Suprapubic skin (tissue), 3 donors: ENCODE results near the gene SPATA9.
"Not testable (repeated sequence)": the region's sequence is repeated elsewhere in the genome, so short reads cannot be mapped to it uniquely, and the experiment has no call there.

Source experiments
- POLR2A ChIP-seq, 2 donors: fragments of 450-650 bp; IDR thresholded peaks; one replicate each; pipeline ENCODE4 v1.6.1; 2017; ENCODE audit warnings: antibody characterized with exemption in 2 of 2, mild to moderate bottlenecking in 2 of 2, moderate library complexity in 2 of 2
- TF ChIP-seq, protein P1 (sequence below), 2 donors: fragments of 200-600 bp in 1 of 2; fragments of 450-650 bp in 1 of 2; sonication (generic) in 1 of 2; IDR thresholded peaks; one replicate each; pipeline ENCODE4 v1.5.1; 2016 to 2019; ENCODE audit warnings: antibody characterized with exemption in 2 of 2, mild to moderate bottlenecking in 1 of 2, moderate library complexity in 1 of 2

DNA sequence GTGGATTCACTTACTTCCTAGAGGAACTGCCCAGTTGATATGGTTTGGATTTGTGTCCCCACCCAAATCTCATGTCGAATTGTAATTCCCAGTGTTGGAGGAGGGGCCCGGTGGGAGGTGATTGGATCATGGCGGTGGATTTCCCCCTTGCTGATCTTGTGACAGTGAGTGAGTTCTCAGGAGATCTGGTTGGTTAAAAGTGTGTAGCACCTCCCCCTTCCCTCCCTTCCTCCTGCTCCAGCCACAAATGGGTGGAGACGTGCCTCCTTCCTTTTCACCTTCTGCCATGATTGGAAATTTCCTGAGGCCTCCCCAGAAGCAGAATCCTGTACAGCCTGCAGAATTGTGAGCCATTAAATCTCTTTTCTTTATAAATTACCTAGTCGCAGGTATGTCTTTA lies 30.5 kb upstream of the SPATA9 start:
- TF ChIP-seq, protein P1, sequence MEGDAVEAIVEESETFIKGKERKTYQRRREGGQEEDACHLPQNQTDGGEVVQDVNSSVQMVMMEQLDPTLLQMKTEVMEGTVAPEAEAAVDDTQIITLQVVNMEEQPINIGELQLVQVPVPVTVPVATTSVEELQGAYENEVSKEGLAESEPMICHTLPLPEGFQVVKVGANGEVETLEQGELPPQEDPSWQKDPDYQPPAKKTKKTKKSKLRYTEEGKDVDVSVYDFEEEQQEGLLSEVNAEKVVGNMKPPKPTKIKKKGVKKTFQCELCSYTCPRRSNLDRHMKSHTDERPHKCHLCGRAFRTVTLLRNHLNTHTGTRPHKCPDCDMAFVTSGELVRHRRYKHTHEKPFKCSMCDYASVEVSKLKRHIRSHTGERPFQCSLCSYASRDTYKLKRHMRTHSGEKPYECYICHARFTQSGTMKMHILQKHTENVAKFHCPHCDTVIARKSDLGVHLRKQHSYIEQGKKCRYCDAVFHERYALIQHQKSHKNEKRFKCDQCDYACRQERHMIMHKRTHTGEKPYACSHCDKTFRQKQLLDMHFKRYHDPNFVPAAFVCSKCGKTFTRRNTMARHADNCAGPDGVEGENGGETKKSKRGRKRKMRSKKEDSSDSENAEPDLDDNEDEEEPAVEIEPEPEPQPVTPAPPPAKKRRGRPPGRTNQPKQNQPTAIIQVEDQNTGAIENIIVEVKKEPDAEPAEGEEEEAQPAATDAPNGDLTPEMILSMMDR (IDR thresholded peaks at IDR 0.05) = not testable (repeated sequence)
- TF ChIP-seq POLR2A (IDR thresholded peaks at IDR 0.05) = not testable (repeated sequence)
